Measurements from ENCODE around the gene RTN4.
A peak's percentile ranks its signal among the peaks of the same experiment; 100 is the strongest.

Gene RTN4

GRCh38 chr2:54958717-54959371, 91.4 kb downstream of the RTN4 start:
- no peak for DNase-seq (ENCODE audit: insufficient read length, low spot score)
- TF ChIP-seq CTCF (IDR thresholded peaks at IDR 0.05; ENCODE audit: insufficient read depth, missing control alignments) = no peak
- no peak for FAIRE-seq

GRCh38 chr2:54957321-54957999, 92.8 kb downstream of the RTN4 start:
- TF ChIP-seq CTCF (IDR thresholded peaks at IDR 0.05; ENCODE audit: insufficient read depth, missing control alignments) = no peak
- DNase-seq (ENCODE audit: insufficient read length, low spot score) (no peak), FAIRE-seq (no peak)

GRCh38 chr2:54956111-54956627, 94.1 kb downstream of the RTN4 start:
- peak; percentile 58 for FAIRE-seq
- TF ChIP-seq CTCF (IDR thresholded peaks at IDR 0.05; ENCODE audit: insufficient read depth, missing control alignments) = no peak
- DNase-seq (ENCODE audit: insufficient read length, low spot score) = peak; percentile 66

DNA sequence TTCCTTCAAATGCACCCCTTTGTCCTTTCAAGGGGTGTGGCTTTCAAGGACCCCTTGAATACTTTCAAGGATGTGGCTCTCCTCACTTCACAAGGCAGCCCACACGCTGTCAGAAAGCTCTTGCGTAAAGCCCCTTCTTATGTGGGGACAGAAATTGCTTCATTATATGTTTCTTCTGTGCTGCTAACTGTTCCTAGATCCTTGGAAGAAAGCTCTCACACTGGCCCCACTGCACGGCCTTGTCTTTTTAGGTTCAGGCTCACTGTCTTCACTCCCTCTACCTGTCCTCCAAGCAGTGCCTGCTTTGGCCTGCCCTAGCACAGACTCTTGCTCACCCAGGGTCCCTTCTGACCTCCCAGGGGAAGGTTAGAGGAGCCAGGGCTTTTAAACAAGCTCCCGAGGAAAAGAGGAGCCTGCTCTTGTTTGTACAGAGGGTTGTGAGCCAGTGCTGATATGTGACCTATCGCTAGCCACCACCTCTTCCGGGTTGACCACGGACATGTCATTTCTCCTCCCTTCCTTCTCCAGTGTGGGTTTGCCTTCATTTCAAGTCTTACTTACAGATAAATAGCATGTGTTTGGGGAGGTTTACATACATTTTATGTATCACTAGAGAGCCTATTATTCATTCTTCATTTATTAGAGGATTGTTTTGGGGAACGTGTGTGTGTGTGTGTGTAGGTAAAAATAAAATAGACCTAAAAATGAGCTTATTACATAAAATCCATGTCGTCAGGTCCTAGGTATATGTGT, 94.7 kb downstream of the RTN4 start:
- DNase-seq (ENCODE audit: insufficient read length, low spot score) (no peak), FAIRE-seq (no peak)
- TF ChIP-seq CTCF (IDR thresholded peaks at IDR 0.05; ENCODE audit: insufficient read depth, missing control alignments) = no peak

DNA sequence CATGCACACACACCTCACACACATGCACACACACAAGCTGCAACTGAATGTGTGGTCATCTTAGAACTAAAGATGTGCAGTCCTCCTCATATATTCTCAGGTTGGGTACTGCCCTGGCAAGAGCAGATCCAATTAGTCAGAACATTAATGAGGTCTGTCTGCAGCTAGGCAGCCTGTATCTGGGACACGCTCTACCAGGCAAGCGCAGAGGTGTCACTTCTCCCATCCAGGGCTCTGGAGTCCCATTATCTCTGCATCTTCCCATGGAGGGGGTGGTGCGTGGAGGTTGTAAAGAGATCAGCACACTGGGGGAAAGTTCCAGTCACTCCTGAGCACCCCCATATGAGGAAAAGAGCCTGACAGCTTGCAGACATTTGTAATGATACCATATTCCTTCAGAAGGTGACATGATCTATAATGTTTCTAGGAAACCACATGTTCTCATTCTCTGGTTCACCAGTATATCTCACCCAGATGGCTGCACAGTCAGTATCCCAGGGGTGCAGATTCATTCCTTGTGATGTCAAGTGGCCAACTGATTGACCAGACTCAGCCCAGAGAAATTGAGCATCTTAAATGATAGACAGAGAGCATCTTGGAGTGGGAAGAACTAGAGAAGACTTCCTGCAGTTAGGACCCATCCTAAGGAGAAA, 95.4 kb downstream of the RTN4 start:
- TF ChIP-seq CTCF (IDR thresholded peaks at IDR 0.05; ENCODE audit: insufficient read depth, missing control alignments) = no peak
- FAIRE-seq = no peak
- DNase-seq (ENCODE audit: insufficient read length, low spot score) = no peak

DNA sequence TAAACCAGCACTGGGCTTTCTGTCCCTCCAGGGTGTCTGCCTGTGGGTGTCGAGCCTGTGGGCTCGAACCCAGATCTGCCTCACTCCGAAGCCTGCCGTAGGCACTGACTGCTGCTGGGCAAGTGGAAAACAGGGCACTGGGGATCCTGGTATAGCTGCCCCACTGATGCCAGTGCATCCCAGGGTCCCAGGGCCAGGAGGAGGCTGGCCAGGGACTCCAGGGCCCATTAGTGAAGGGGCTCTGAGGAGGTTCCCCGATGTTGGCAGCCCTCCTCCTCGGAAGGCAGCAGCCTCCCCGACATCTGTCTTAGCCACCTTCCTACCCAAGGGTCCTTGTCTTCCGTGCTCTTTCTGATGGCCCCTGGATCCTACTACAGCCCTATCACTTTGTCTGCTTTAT, 96.1 kb downstream of the RTN4 start:
- no peak for TF ChIP-seq CTCF (IDR thresholded peaks at IDR 0.05; ENCODE audit: insufficient read depth, missing control alignments)
- no peak for FAIRE-seq
- DNase-seq (ENCODE audit: insufficient read length, low spot score) = no peak

All from D721Med (cell line).